SIG-M5 (cell line): ENCODE measurements around the gene GCK.
"Not testable (repeated sequence)": the region's sequence is repeated elsewhere in the genome, so short reads cannot be mapped to it uniquely, and the experiment has no call there.

Experiments
- DNase-seq: peaks from one replicate; lab custom pipeline; 2025; lab: John Stamatoyannopoulos, UW

Gene GCK

GRCh38 chr7:44177570-44178131 lies 11.6 kb downstream of the GCK start:
- DNase-seq, result no peak

- no peak for DNase-seq
Measured at GRCh38 chr7:44176486-44176885, 12.8 kb downstream of the GCK start.

- DNase-seq, result no peak
Measured at GRCh38 chr7:44175730-44176129, 13.5 kb downstream of the GCK start.

GRCh38 chr7:44174694-44174948 lies 14.6 kb downstream of the GCK start:
- not testable (repeated sequence) for DNase-seq

GRCh38 chr7:44173911-44174693 lies 15.1 kb downstream of the GCK start:
- no peak for DNase-seq

GRCh38 chr7:44172803-44173424 lies 16.3 kb downstream of the GCK start:
- no peak for DNase-seq

- DNase-seq, result no peak
Measured at GRCh38 chr7:44172352-44172751, 16.9 kb downstream of the GCK start.

- not testable (repeated sequence) for DNase-seq
Measured at GRCh38 chr7:44171901-44172300, 17.3 kb downstream of the GCK start.

GRCh38 chr7:44167920-44168319 lies 21.3 kb downstream of the GCK start:
- DNase-seq, result peak; percentile 1

- DNase-seq, result no peak
Measured at GRCh38 chr7:44163591-44163990, 25.6 kb downstream of the GCK start.

- no peak for DNase-seq
Measured at GRCh38 chr7:44162785-44163395, 26.3 kb downstream of the GCK start.

- no peak for DNase-seq
Measured at GRCh38 chr7:44162179-44162578, 27.1 kb downstream of the GCK start.

- DNase-seq, result no peak
Measured at GRCh38 chr7:44161371-44161770, 27.9 kb downstream of the GCK start.

GRCh38 chr7:44159824-44160630 lies 29.2 kb downstream of the GCK start:
- no peak for DNase-seq

- no peak for DNase-seq
Measured at GRCh38 chr7:44158873-44159631, 30.2 kb downstream of the GCK start.

GRCh38 chr7:44158096-44158872 lies 31.0 kb downstream of the GCK start:
- DNase-seq, result no peak

- no peak for DNase-seq
Measured at GRCh38 chr7:44157116-44158080, 31.8 kb downstream of the GCK start.

GRCh38 chr7:44156453-44157010 lies 32.7 kb downstream of the GCK start:
- DNase-seq, result no peak
